Glutamatergic neuron (in vitro differentiated cells): Measurements from ENCODE around the gene LDLRAD3. TPM values are rescaled to one million over a fixed set of nuclear protein-coding genes. Genes with fewer than 3 reads are reported as not detected.

Experiments
- DNase-seq: peaks from one replicate; pipeline ENCODE4 v3.0.0; 2022
- H3K27ac Mint-ChIP-seq: one replicate; pipeline ENCODE4 v1.8.0; 2020; ENCODE audit warnings: mild to moderate bottlenecking, mixed read lengths, inconsistent platforms; ENCODE audit not compliant: unreplicated experiment
- H3K27me3 Mint-ChIP-seq: one replicate; pipeline ENCODE4 v1.8.0; 2020; ENCODE audit warnings: mild to moderate bottlenecking, moderate library complexity, mixed read lengths, inconsistent platforms; ENCODE audit not compliant: unreplicated experiment
- H3K36me3 Mint-ChIP-seq: one replicate; pipeline ENCODE4 v1.8.0; 2020; ENCODE audit warnings: mild to moderate bottlenecking, mixed read lengths, inconsistent platforms; ENCODE audit not compliant: unreplicated experiment
- H3K4me1 Mint-ChIP-seq: one replicate; pipeline ENCODE4 v1.8.0; 2020; ENCODE audit warnings: mild to moderate bottlenecking, low read depth, mixed read lengths, inconsistent platforms; ENCODE audit not compliant: unreplicated experiment
- H3K4me3 Mint-ChIP-seq: one replicate; pipeline ENCODE4 v1.8.0; 2020; ENCODE audit warnings: mild to moderate bottlenecking, mixed read lengths, inconsistent platforms; ENCODE audit not compliant: unreplicated experiment
- H3K9me3 Mint-ChIP-seq: one replicate; pipeline ENCODE4 v1.8.0; 2020; ENCODE audit warnings: mild to moderate bottlenecking, moderate library complexity, mixed read lengths, inconsistent platforms; ENCODE audit not compliant: unreplicated experiment
- total RNA-seq: library from RNA; stranded (reverse); fragmentation: NEBNext Ultra II Directional; extraction: Animal tissue kit (Norgen Biotek cat#: 25700); gene quantifications from one replicate; pipeline ENCODE4 v1.2.1, GENCODE V29; 2021; ENCODE audit not compliant: unreplicated experiment
- TF ChIP-seq, protein P1 (sequence below): fragments of 200-600 bp; sonication (generic); IDR thresholded peaks from one replicate; pipeline ENCODE4 v1.5.0; 2021; ENCODE audit not compliant: partially characterized antibody, unreplicated experiment

The LDLRAD3 gene
- total RNA-seq, 1 donor from 2014 or later, result 59.9 TPM

- Mint-ChIP-seq H3K36me3 (no peaks in the 10 kb centered on the region), H3K9me3 (peaks cover 3% of the 10 kb centered on the region), H3K27ac (no peak overlapping the region), H3K4me3 (no peak overlapping the region), H3K4me1 (peaks cover 15% of the 10 kb centered on the region), H3K27me3 (peaks cover 4% of the 10 kb centered on the region)
- TF ChIP-seq, protein P1, sequence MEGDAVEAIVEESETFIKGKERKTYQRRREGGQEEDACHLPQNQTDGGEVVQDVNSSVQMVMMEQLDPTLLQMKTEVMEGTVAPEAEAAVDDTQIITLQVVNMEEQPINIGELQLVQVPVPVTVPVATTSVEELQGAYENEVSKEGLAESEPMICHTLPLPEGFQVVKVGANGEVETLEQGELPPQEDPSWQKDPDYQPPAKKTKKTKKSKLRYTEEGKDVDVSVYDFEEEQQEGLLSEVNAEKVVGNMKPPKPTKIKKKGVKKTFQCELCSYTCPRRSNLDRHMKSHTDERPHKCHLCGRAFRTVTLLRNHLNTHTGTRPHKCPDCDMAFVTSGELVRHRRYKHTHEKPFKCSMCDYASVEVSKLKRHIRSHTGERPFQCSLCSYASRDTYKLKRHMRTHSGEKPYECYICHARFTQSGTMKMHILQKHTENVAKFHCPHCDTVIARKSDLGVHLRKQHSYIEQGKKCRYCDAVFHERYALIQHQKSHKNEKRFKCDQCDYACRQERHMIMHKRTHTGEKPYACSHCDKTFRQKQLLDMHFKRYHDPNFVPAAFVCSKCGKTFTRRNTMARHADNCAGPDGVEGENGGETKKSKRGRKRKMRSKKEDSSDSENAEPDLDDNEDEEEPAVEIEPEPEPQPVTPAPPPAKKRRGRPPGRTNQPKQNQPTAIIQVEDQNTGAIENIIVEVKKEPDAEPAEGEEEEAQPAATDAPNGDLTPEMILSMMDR, result no peak
- DNase-seq, result no peak
Observed at GRCh38 chr11:36016263-36016662, 72.4 kb downstream of the LDLRAD3 start.

- peaks cover 4% of the 10 kb centered on the region for H3K27me3 Mint-ChIP-seq
- peaks cover 17% of the 10 kb centered on the region for H3K4me1 Mint-ChIP-seq
- no peak overlapping the region for H3K27ac Mint-ChIP-seq
Observed at GRCh38 chr11:36016709-36017108, 72.8 kb downstream of the LDLRAD3 start.

GRCh38 chr11:36019005-36019596 is 75.2 kb downstream of the LDLRAD3 start:
- TF ChIP-seq, protein P1, result no peak
- Mint-ChIP-seq H3K4me3 (no peak overlapping the region), H3K27ac (no peak overlapping the region), H3K27me3 (peaks cover 4% of the 10 kb centered on the region), H3K36me3 (no peaks in the 10 kb centered on the region), H3K4me1 (peaks cover 28% of the 10 kb centered on the region), H3K9me3 (peaks cover 3% of the 10 kb centered on the region)
- DNase-seq, result no peak

More at GRCh38 chr11:36016709-36017108, 72.8 kb downstream of the LDLRAD3 start:
- TF ChIP-seq, protein P1, result no peak
- Mint-ChIP-seq H3K4me3 (no peak overlapping the region), H3K36me3 (no peaks in the 10 kb centered on the region), H3K9me3 (peaks cover 3% of the 10 kb centered on the region)
- DNase-seq, result no peak

GRCh38 chr11:36019722-36020121 is 75.9 kb downstream of the LDLRAD3 start:
- no peak overlapping the region for H3K27ac Mint-ChIP-seq
- peaks cover 4% of the 10 kb centered on the region for H3K27me3 Mint-ChIP-seq
- H3K4me3 Mint-ChIP-seq, result no peak overlapping the region
- H3K36me3 Mint-ChIP-seq, result no peaks in the 10 kb centered on the region
- TF ChIP-seq, protein P1, result no peak
- H3K4me1 Mint-ChIP-seq, result peaks cover 28% of the 10 kb centered on the region
- DNase-seq, result no peak
- H3K9me3 Mint-ChIP-seq, result peaks cover 3% of the 10 kb centered on the region

- TF ChIP-seq, protein P1, result no peak
- Mint-ChIP-seq H3K4me3 (peak overlapping the region; percentile 32), H3K27ac (no peak overlapping the region), H3K27me3 (no peaks in the 10 kb centered on the region), H3K9me3 (no peaks in the 10 kb centered on the region), H3K4me1 (peaks cover 23% of the 10 kb centered on the region), H3K36me3 (no peaks in the 10 kb centered on the region)
- no peak for DNase-seq
Observed at GRCh38 chr11:36022882-36023281, 79.0 kb downstream of the LDLRAD3 start.
